Activated CD4-positive, alpha-beta T cell treated with anti-CD3 and anti-CD28 coated beads, Interleukin-2, amount 50 U/mL, for 48 hours (primary cell): ENCODE measurements around the gene SPR.
"Not testable (repeated sequence)": the region's sequence is repeated elsewhere in the genome, so short reads cannot be mapped to it uniquely, and the experiment has no call there.

Source experiments
- DNase-seq, 2 experiments: peaks; one replicate each; pipeline ENCODE4 v3.0.0-alpha.2; 2020

SPR gene

GRCh38 chr2:72889991-72890390 lies 2.8 kb downstream of the SPR start:
- no peak for DNase-seq

- DNase-seq: no peak
Measured at GRCh38 chr2:72891091-72891818, 4.0 kb downstream of the SPR start.

GRCh38 chr2:72892506-72893173 lies 5.4 kb downstream of the SPR start:
- peak; percentile 57 to 67 for DNase-seq

- peak; percentile 57 to 61 for DNase-seq
Measured at GRCh38 chr2:72893594-72894319, 6.5 kb downstream of the SPR start.

GRCh38 chr2:72894514-72894913 lies 7.3 kb downstream of the SPR start:
- DNase-seq: no peak

GRCh38 chr2:72895154-72895553 lies 7.9 kb downstream of the SPR start:
- DNase-seq: no peak

- no peak for DNase-seq
Measured at GRCh38 chr2:72895759-72896281, 8.6 kb downstream of the SPR start.

GRCh38 chr2:72896446-72896845 lies 9.2 kb downstream of the SPR start:
- DNase-seq: no peak

GRCh38 chr2:72897785-72898584 lies 10.8 kb downstream of the SPR start:
- DNase-seq: no peak

- DNase-seq: no peak
Measured at GRCh38 chr2:72898585-72898906, 11.3 kb downstream of the SPR start.

- DNase-seq: no peak
Measured at GRCh38 chr2:72900191-72900825, 13.1 kb downstream of the SPR start.

- no peak for DNase-seq
Measured at GRCh38 chr2:72901426-72901825, 14.2 kb downstream of the SPR start.

GRCh38 chr2:72907369-72907768 lies 20.2 kb downstream of the SPR start:
- DNase-seq: not testable (repeated sequence)

- DNase-seq: no peak
Measured at GRCh38 chr2:72908741-72909140, 21.5 kb downstream of the SPR start.

GRCh38 chr2:72911256-72911655 lies 24.0 kb downstream of the SPR start:
- no peak for DNase-seq

GRCh38 chr2:72913486-72914205 lies 26.4 kb downstream of the SPR start:
- no peak for DNase-seq

- no peak for DNase-seq
Measured at GRCh38 chr2:72914206-72914559, 27.0 kb downstream of the SPR start.

GRCh38 chr2:72914589-72915319 lies 27.5 kb downstream of the SPR start:
- no peak for DNase-seq

- DNase-seq: no peak
Measured at GRCh38 chr2:72915320-72915906, 28.2 kb downstream of the SPR start.

- peak; percentile 43 to 53 for DNase-seq
Measured at GRCh38 chr2:72915907-72916742, 28.9 kb downstream of the SPR start.
